CD14-positive monocyte (primary cell): ENCODE results near the gene SUGCT. TPM values are rescaled to one million over a fixed set of nuclear protein-coding genes. Genes with fewer than 3 reads are reported as not detected.
"Not testable (repeated sequence)": the region's sequence is repeated elsewhere in the genome, so short reads cannot be mapped to it uniquely, and the experiment has no call there.

ENCODE experiments used
- DNase-seq, 3 donors: peaks; one replicate each; pipeline ENCODE4 v3.0.0-alpha.2; 2011 to 2022
- H2AFZ ChIP-seq: 2 replicates; pipeline ENCODE4 v1.6.0; 2012; ENCODE audit warnings: mild to moderate bottlenecking, low read depth, low read length, inconsistent platforms; ENCODE audit not compliant: insufficient read depth, poor library complexity, severe bottlenecking
- H3K27ac ChIP-seq, 2 donors: 1 replicate in 1 of 2; 2 replicates in 1 of 2; pipeline ENCODE4 v1.5.1; 2012 to 2013; ENCODE audit warnings: low read length in 2 of 2, control low read depth in 1 of 2, inconsistent platforms in 1 of 2, low read depth in 1 of 2, mild to moderate bottlenecking in 1 of 2
- H3K27me3 ChIP-seq, 2 donors: one replicate each; pipeline versions ENCODE4 v1.6.0 to v1.6.1; 2011 to 2013; ENCODE audit warnings: low read length in 2 of 2; ENCODE audit not compliant: control insufficient read depth in 2 of 2, insufficient read depth in 2 of 2
- H3K36me3 ChIP-seq, 2 donors: replicated peaks in 1 of 2; 1 replicate in 1 of 2; 2 replicates in 1 of 2; pipeline versions ENCODE4 v1.5.1 to v1.6.1; 2012 to 2013; ENCODE audit warnings: low read length in 2 of 2, control low read depth in 1 of 2, inconsistent platforms in 1 of 2, mild to moderate bottlenecking in 1 of 2; ENCODE audit not compliant: insufficient read depth in 2 of 2, control insufficient read depth in 1 of 2
- H3K4me1 ChIP-seq, 2 donors: 1 replicate in 1 of 2; 2 replicates in 1 of 2; pipeline versions ENCODE4 v1.5.1 to v1.6.1; 2012 to 2013; ENCODE audit warnings: low read length in 2 of 2, control low read depth in 1 of 2, inconsistent platforms in 1 of 2, mild to moderate bottlenecking in 1 of 2, moderate library complexity in 1 of 2; ENCODE audit not compliant: insufficient read depth in 2 of 2, control insufficient read depth in 1 of 2
- H3K4me2 ChIP-seq: replicated peaks from 2 replicates; pipeline ENCODE3; 2012; ENCODE audit warnings: low read length, moderate library complexity, mild to moderate bottlenecking; ENCODE audit not compliant: poor library complexity, severe bottlenecking; ENCODE audit errors: extremely low read depth
- H3K4me3 ChIP-seq, 3 experiments: fragments of 200-600 bp in 1 of 3; sonication (generic) in 1 of 3; replicated peaks in 1 of 3; 1 replicate in 2 of 3; 2 replicates in 1 of 3; pipeline ENCODE4 v1.5.1; 2011 to 2013; ENCODE audit warnings: low read length in 3 of 3, mild to moderate bottlenecking in 3 of 3, control low read depth in 2 of 3, low read depth in 2 of 3, inconsistent platforms in 1 of 3, moderate library complexity in 1 of 3
- H3K79me2 ChIP-seq: 2 replicates; pipeline ENCODE4 v1.6.0; 2012; ENCODE audit warnings: mild to moderate bottlenecking, control low read depth, inconsistent platforms, low read length, moderate library complexity; ENCODE audit not compliant: insufficient read depth
- H3K9ac ChIP-seq: 2 replicates; pipeline ENCODE4 v1.6.0; 2017; ENCODE audit warnings: low read length, mild to moderate bottlenecking; ENCODE audit not compliant: insufficient read depth, poor library complexity, severe bottlenecking
- H3K9me3 ChIP-seq, 2 donors: replicated peaks in 1 of 2; 1 replicate in 1 of 2; 2 replicates in 1 of 2; pipeline versions ENCODE4 v1.5.1 to v1.6.1; 2012 to 2013; ENCODE audit warnings: low read length in 2 of 2, control low read depth in 1 of 2; ENCODE audit not compliant: control insufficient read depth in 1 of 2, insufficient read depth in 1 of 2
- H4K20me1 ChIP-seq: 2 replicates; pipeline ENCODE4 v1.6.0; 2012; ENCODE audit warnings: mild to moderate bottlenecking, low read length, control low read depth, moderate library complexity; ENCODE audit not compliant: insufficient read depth
- H3K27ac Mint-ChIP-seq, 7 donors: one replicate each; pipeline ENCODE4 v1.8.0; 2020; ENCODE audit warnings: mild to moderate bottlenecking in 7 of 7, mixed read lengths in 7 of 7, moderate library complexity in 6 of 7, inconsistent platforms in 2 of 7
- H3K27me3 Mint-ChIP-seq, 3 donors: one replicate each; pipeline ENCODE4 v1.8.0; 2021 to 2022; ENCODE audit warnings: low read depth in 3 of 3, mild to moderate bottlenecking in 3 of 3, mixed read lengths in 3 of 3, moderate library complexity in 3 of 3, inconsistent platforms in 1 of 3
- H3K36me3 Mint-ChIP-seq, 2 donors: one replicate each; pipeline ENCODE4 v1.8.0; 2020; ENCODE audit warnings: mixed read lengths in 2 of 2, inconsistent platforms in 1 of 2, mild to moderate bottlenecking in 1 of 2
- H3K4me1 Mint-ChIP-seq: one replicate; pipeline ENCODE4 v1.8.0; 2020; ENCODE audit warnings: mild to moderate bottlenecking, mixed read lengths
- H3K4me3 Mint-ChIP-seq, 2 donors: one replicate each; pipeline ENCODE4 v1.8.0; 2020; ENCODE audit warnings: mild to moderate bottlenecking in 2 of 2, mixed read lengths in 2 of 2, moderate library complexity in 1 of 2
- H3K9me3 Mint-ChIP-seq, 7 donors: one replicate each; pipeline ENCODE4 v1.8.0; 2020 to 2022; ENCODE audit warnings: mixed read lengths in 7 of 7, mild to moderate bottlenecking in 6 of 7, moderate library complexity in 6 of 7, inconsistent platforms in 2 of 7
- WGBS: methylation state at CpG from one replicate; pipeline ENCODE4 v1.1.5; 2013; ENCODE audit warnings: missing lambda C conversion rate; ENCODE audit not compliant: insufficient coverage; 5-methylcytosine and 5-hydroxymethylcytosine counted together
- intact Hi-C, 2 donors: fragments of 100-400 bp; cut with micrococcal nuclease; formaldehyde crosslinking; loops; one replicate each; pipeline versions ENCODE4 v1.15.0 to v1.15.1; 2023
- polyA plus RNA-seq, 3 donors: library from polyadenylated mRNA; depleted of rRNA in 1 of 3; unstranded in 2 of 3; stranded (reverse) in 1 of 3; fragments of 300-500 nt in 2 of 3; fragments of >200 nt in 1 of 3; fragmentation: Illumina TruSeq in 2 of 3; gene quantifications; 1 replicate in 2 of 3; 2 replicates in 1 of 3; pipeline ENCODE4 v1.2.3, GENCODE V29; 2012 to 2021
- TF ChIP-seq, protein P1 (sequence below): fragments of 200-600 bp; IDR thresholded peaks from one replicate; pipeline ENCODE4 v1.8.0; 2022; ENCODE audit warnings: antibody characterized with exemption, mild to moderate bottlenecking

SUGCT gene
- polyA plus RNA-seq, 3 donors: not detected

DNA sequence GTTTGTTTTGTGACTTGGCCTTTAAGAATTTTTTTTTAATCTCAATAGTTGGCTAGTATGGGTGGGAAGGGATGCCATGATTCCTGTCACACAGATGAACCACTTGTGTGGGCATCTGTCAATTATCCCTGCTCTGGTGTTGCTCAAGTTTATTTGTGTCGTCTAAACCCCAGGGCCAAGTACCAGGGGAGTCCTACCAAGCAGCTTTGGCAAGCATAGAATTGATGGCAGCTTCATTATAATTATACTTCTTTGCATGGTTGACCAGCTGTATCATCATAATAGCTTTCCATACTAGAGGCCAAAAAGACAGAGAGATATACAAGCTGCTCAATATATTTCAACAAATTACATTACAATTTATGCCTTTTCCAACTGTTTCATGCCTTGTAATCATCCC, 30.4 kb downstream of the SUGCT start:
- H3K36me3 ChIP-seq: no peaks in the 10 kb centered on the region
- Mint-ChIP-seq H3K4me3 (no peak overlapping the region), H3K36me3 (no peaks in the 10 kb centered on the region), H3K4me1 (no peaks in the 10 kb centered on the region), H3K27ac (no peak overlapping the region), H3K27me3 (peaks cover 0 to 3% (median 2%) of the 10 kb centered on the region in 3 donors), H3K9me3 (peaks cover 1 to 7% (median 2%) of the 10 kb centered on the region in 7 donors)
- H3K4me3 ChIP-seq: no peak overlapping the region
- no peak overlapping the region for H3K4me2 ChIP-seq
- H3K27me3 ChIP-seq: no peaks in the 10 kb centered on the region
- no peak overlapping the region for H2AFZ ChIP-seq
- no peak overlapping the region for H3K9ac ChIP-seq
- DNase-seq: no peak
- H4K20me1 ChIP-seq: no peaks in the 10 kb centered on the region
- no peaks in the 10 kb centered on the region for H3K4me1 ChIP-seq
- WGBS: no CpG with 5 or more reads among the region's 1 CpG
- TF ChIP-seq, protein P1, sequence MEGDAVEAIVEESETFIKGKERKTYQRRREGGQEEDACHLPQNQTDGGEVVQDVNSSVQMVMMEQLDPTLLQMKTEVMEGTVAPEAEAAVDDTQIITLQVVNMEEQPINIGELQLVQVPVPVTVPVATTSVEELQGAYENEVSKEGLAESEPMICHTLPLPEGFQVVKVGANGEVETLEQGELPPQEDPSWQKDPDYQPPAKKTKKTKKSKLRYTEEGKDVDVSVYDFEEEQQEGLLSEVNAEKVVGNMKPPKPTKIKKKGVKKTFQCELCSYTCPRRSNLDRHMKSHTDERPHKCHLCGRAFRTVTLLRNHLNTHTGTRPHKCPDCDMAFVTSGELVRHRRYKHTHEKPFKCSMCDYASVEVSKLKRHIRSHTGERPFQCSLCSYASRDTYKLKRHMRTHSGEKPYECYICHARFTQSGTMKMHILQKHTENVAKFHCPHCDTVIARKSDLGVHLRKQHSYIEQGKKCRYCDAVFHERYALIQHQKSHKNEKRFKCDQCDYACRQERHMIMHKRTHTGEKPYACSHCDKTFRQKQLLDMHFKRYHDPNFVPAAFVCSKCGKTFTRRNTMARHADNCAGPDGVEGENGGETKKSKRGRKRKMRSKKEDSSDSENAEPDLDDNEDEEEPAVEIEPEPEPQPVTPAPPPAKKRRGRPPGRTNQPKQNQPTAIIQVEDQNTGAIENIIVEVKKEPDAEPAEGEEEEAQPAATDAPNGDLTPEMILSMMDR: no peak
- intact Hi-C loops: no loop called here
- no peak overlapping the region for H3K27ac ChIP-seq
- H3K79me2 ChIP-seq: no peaks in the 10 kb centered on the region
- no peaks in the 10 kb centered on the region for H3K9me3 ChIP-seq

DNA sequence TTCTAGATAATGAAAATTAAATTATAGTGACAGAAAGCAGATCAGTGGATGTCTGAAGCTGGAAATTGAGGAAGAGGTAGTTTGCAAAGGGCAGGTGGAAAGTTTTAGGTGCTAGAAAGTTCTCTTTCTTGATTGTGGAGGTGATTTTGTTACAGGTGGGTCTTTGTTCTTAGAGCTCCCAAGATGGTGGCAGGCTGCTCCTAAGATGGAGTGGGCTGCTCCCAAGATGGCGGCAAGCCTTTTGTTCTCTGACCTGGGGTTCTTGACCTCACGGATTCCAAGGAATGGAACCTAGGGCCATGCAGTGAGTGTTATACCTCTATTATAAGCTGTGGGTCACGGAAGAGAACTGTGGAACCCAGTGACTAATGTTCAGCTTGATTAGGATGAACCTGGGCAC, 32.5 kb downstream of the SUGCT start:
- no peak for DNase-seq
- H3K36me3 ChIP-seq: no peaks in the 10 kb centered on the region
- 100% methylated on average over 3 of the region's 3 CpGs for WGBS
- intact Hi-C loops: no loop called here
- H3K27ac ChIP-seq: no peak overlapping the region
- H3K9ac ChIP-seq: no peak overlapping the region
- no peak overlapping the region for H3K27ac Mint-ChIP-seq
- no peak overlapping the region for H2AFZ ChIP-seq
- H3K36me3 Mint-ChIP-seq: no peaks in the 10 kb centered on the region
- H3K27me3 Mint-ChIP-seq: peaks cover 0 to 4% (median 1%) of the 10 kb centered on the region in 3 donors
- no peaks in the 10 kb centered on the region for H3K4me1 Mint-ChIP-seq
- H3K4me1 ChIP-seq: no peaks in the 10 kb centered on the region
- H3K27me3 ChIP-seq: no peaks in the 10 kb centered on the region
- TF ChIP-seq, protein P1: no peak
- H3K9me3 Mint-ChIP-seq: peaks cover 0 to 7% (median 3%) of the 10 kb centered on the region in 7 donors
- no peak overlapping the region for H3K4me3 ChIP-seq
- H3K4me2 ChIP-seq: no peak overlapping the region
- no peaks in the 10 kb centered on the region for H4K20me1 ChIP-seq
- no peak overlapping the region for H3K4me3 Mint-ChIP-seq
- no peaks in the 10 kb centered on the region for H3K79me2 ChIP-seq
- H3K9me3 ChIP-seq: no peaks in the 10 kb centered on the region

DNA sequence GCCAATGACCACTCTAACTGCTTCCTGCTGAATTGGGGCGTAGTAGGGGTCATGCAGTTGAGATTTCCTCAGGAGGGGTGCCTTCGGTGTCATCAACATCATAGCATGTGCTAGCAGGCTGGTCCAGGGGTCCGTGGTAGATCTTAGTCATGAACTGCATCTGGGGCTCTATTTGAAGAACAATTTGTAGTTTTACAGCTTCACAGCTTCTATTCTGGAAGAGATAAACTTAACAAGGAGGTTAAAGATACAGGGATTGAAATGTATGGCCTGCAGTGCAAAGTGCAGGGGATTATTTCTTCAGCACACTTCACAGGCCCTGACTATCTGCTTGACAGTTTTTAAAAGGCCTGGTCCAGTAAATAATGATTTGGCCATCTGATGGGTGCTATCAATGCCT, 33.5 kb downstream of the SUGCT start:
- H3K4me1 ChIP-seq, H3K4me3 Mint-ChIP-seq, H3K4me1 Mint-ChIP-seq, H3K4me3 ChIP-seq, H4K20me1 ChIP-seq, H3K9ac ChIP-seq, H3K36me3 ChIP-seq, DNase-seq, H3K36me3 Mint-ChIP-seq, H3K9me3 ChIP-seq, H3K27me3 Mint-ChIP-seq, H3K9me3 Mint-ChIP-seq, H3K27ac Mint-ChIP-seq, H3K4me2 ChIP-seq, H3K27me3 ChIP-seq, H3K27ac ChIP-seq, intact Hi-C loops, H3K79me2 ChIP-seq, H2AFZ ChIP-seq: not testable (repeated sequence)
- WGBS: 96% methylated on average over 3 of the region's 3 CpGs
